Psoas muscle (tissue), 8 donors: Measurements from ENCODE around the gene C9orf43. TPM values are rescaled to one million over a fixed set of nuclear protein-coding genes. Genes with fewer than 3 reads are reported as not detected.

ENCODE experiments used
- ATAC-seq, 4 donors: fragments of 200-7000 bp; cut with Tn5 transposase; one replicate each; pipeline ENCODE4 v1.9.1; 2020; ENCODE audit warnings: moderate library complexity in 3 of 4, mild to moderate bottlenecking in 2 of 4
- DNase-seq, 2 donors: peaks; one replicate each; pipeline ENCODE4 v3.0.0-alpha.2; 2020
- H3K27ac ChIP-seq: fragments of 200-600 bp; one replicate; pipeline ENCODE4 v1.8.0; 2022
- H3K27me3 ChIP-seq, 3 donors: fragments of 200-600 bp in 1 of 3; one replicate each; pipeline versions ENCODE4 v1.6.1 to v1.8.0; 2013 to 2022; ENCODE audit warnings: low read length in 2 of 3, mild to moderate bottlenecking in 2 of 3, moderate library complexity in 1 of 3; ENCODE audit not compliant: insufficient read depth in 3 of 3
- H3K36me3 ChIP-seq, 2 donors: fragments of 200-600 bp in 1 of 2; one replicate each; pipeline versions ENCODE4 v1.6.1 to v1.8.0; 2013 to 2022; ENCODE audit warnings: low read depth in 1 of 2, mild to moderate bottlenecking in 1 of 2, moderate library complexity in 1 of 2; ENCODE audit not compliant: insufficient read depth in 1 of 2
- H3K4me1 ChIP-seq: fragments of 200-600 bp; one replicate; pipeline ENCODE4 v1.8.0; 2022
- H3K4me3 ChIP-seq: fragments of 200-600 bp; one replicate; pipeline ENCODE4 v1.8.0; 2022; ENCODE audit warnings: mild to moderate bottlenecking
- H3K9me3 ChIP-seq: fragments of 200-600 bp; one replicate; pipeline ENCODE4 v1.8.0; 2022
- CTCF ChIP-seq: fragments of 200-600 bp; IDR thresholded peaks from one replicate; pipeline ENCODE4 v1.8.0; 2022; ENCODE audit warnings: antibody characterized with exemption
- WGBS, 3 donors: extraction: QIAGEN DNeasy Blood & Tissue Kit; methylation state at CpG; one replicate each; pipeline versions ENCODE4 v1.1.6 to v1.1.7; 2013; 5-methylcytosine and 5-hydroxymethylcytosine counted together
- intact Hi-C, 2 donors: fragments of 100-400 bp; cut with DNase I; formaldehyde crosslinking; loops; one replicate each; pipeline versions ENCODE4 v1.11.0 to v1.14.2; 2022
- polyA plus RNA-seq, 3 donors: library from polyadenylated mRNA; stranded (reverse); fragments of 200-250 nt; gene quantifications; one replicate each; pipeline ENCODE4 v1.2.3, GENCODE V29; 2013
- total RNA-seq, 4 donors: library from RNA; stranded (reverse); fragmentation: NEBNext Ultra II Directional in 2 of 4; extraction: Animal tissue kit (Norgen Biotek cat#: 25700) in 2 of 4; gene quantifications; one replicate each; pipeline versions ENCODE4 v1.2.1 to v1.2.4, GENCODE V29; 2021 to 2023
- donor health status: healthy with polysubstance abuse.
- donor health status: DM: no; HTN: no; CAD: no; lungs with moderate emphysema.
- donor health status: Bipolar disorder and iron deficiency.
- donor health status: healthy.
- donor health status: DM: yes; HTN: yes; CAD: no.
- donor health status: DM: no; HTN: no; CAD: no.
- donor health status: DM: no; HTN: no; CAD: no.
- donor health status: DM: yes; HTN: yes; CAD: no.

C9orf43 gene
- total and polyA plus RNA-seq, 7 donors = 0.07 to 0.79 (median 0.73) TPM; not detected in 4

- H3K9me3 ChIP-seq = no peaks in the 10 kb centered on the region
- H3K27me3 ChIP-seq = no peaks in the 10 kb centered on the region
- no peak overlapping the region for H3K27ac ChIP-seq
- no peaks in the 10 kb centered on the region for H3K4me1 ChIP-seq
- ATAC-seq = no peak
- no peaks in the 10 kb centered on the region for H3K36me3 ChIP-seq
- TF ChIP-seq CTCF = no peak
- intact Hi-C loops = no loop called here
- no peak for DNase-seq
- WGBS, 3 donors = 57 to 86% (median 86%) methylated on average over 1 of the region's 1 CpG
- no peak overlapping the region for H3K4me3 ChIP-seq
Observed at GRCh38 chr9:113426701-113427100, 16.2 kb downstream of the C9orf43 start.

GRCh38 chr9:113427629-113428028 is 17.1 kb downstream of the C9orf43 start:
- Histone ChIP-seq H3K27ac (no peak overlapping the region), H3K36me3 (no peaks in the 10 kb centered on the region), H3K27me3 (no peaks in the 10 kb centered on the region), H3K4me1 (no peaks in the 10 kb centered on the region), H3K4me3 (no peak overlapping the region), H3K9me3 (no peaks in the 10 kb centered on the region)
- WGBS, 3 donors = 92 to 98% (median 97%) methylated on average over 2 of the region's 2 CpGs
- TF ChIP-seq CTCF = no peak
- no peak for DNase-seq
- ATAC-seq = no peak
- intact Hi-C loops = no loop called here

- no peaks in the 10 kb centered on the region for H3K4me1 ChIP-seq
- H3K36me3 ChIP-seq = no peaks in the 10 kb centered on the region
- H3K27me3 ChIP-seq = no peaks in the 10 kb centered on the region
- DNase-seq (no peak), ATAC-seq (no peak)
- H3K27ac ChIP-seq = no peak overlapping the region
- H3K4me3 ChIP-seq = no peak overlapping the region
- WGBS, 3 donors = 86 to 91% (median 91%) methylated on average over 1 of the region's 1 CpG
- H3K9me3 ChIP-seq = no peaks in the 10 kb centered on the region
- TF ChIP-seq CTCF = no peak
- intact Hi-C loops = no loop called here
Observed at GRCh38 chr9:113428062-113428615, 17.6 kb downstream of the C9orf43 start.

- no peaks in the 10 kb centered on the region for H3K9me3 ChIP-seq
- no peaks in the 10 kb centered on the region for H3K27me3 ChIP-seq
- H3K4me3 ChIP-seq = no peak overlapping the region
- ATAC-seq (no peak), DNase-seq (no peak)
- H3K27ac ChIP-seq = no peak overlapping the region
- intact Hi-C loops = no loop called here
- H3K4me1 ChIP-seq = no peaks in the 10 kb centered on the region
- TF ChIP-seq CTCF = no peak
- no peaks in the 10 kb centered on the region for H3K36me3 ChIP-seq
Observed at GRCh38 chr9:113431191-113431590, 20.6 kb downstream of the C9orf43 start.
